ENCODE results near the gene CARMIL1.

- TF ChIP-seq GATA1 (IDR thresholded peaks at IDR 0.05; ENCODE audit: low read depth, low read length), result no peak
- no peak for TF ChIP-seq POLR2A (IDR thresholded peaks at IDR 0.05; ENCODE audit: low read length)
These were observed 285.8 kb downstream of the CARMIL1 start for GRCh38 chr6:25564943-25565342.
